ENCODE measurements around the gene EFCAB12. TPM values are rescaled to one million over a fixed set of nuclear protein-coding genes. Genes with fewer than 3 reads are reported as not detected.

EFCAB12 gene
- polyA plus RNA-seq, 2 of the 4 experiments (the other 2 are of a cell fraction): 0.62 to 1.1 TPM

- no peak for ATAC-seq
- H3K9me3 ChIP-seq: no peaks in the 10 kb centered on the region
- H3K4me2 ChIP-seq: no peak overlapping the region
- DNase-seq (ENCODE audit: low read depth in 1 of 2, low spot score in 1 of 2): no peak
- no peak for FAIRE-seq
- 92% methylated on average over 2 of the region's 2 CpGs for WGBS (ENCODE audit: missing lambda C conversion rate)
- TF ChIP-seq NPAS2 (CRISPR knock-in tag; IDR thresholded peaks at IDR 0.05; ENCODE audit: borderline replicate concordance) (no peak), EP300 (IDR thresholded peaks at IDR 0.05) (no peak), ZFP36 (IDR thresholded peaks at IDR 0.05; ENCODE audit: borderline replicate concordance, partially characterized antibody) (no peak), HOXB13 (CRISPR knock-in tag; IDR thresholded peaks at IDR 0.05; ENCODE audit: low read depth) (no peak), FOXS1 (CRISPR knock-in tag; IDR thresholded peaks at IDR 0.05) (no peak), SREBF2 (IDR thresholded peaks at IDR 0.05) (no peak), HOXB5 (CRISPR knock-in tag; IDR thresholded peaks at IDR 0.05) (no peak), EHMT2 (IDR thresholded peaks at IDR 0.05; ENCODE audit: low read depth) (no peak)
- TF ChIP-seq, protein P1, sequence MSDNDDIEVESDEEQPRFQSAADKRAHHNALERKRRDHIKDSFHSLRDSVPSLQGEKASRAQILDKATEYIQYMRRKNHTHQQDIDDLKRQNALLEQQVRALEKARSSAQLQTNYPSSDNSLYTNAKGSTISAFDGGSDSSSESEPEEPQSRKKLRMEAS (IDR thresholded peaks at IDR 0.05): no peak
- peaks cover 28% of the 10 kb centered on the region for H3K4me1 ChIP-seq
- H3K4me3 ChIP-seq: no peak overlapping the region
- ChIA-PET CTCF (interaction anchor here (0.9 to 3.7 kb wide), 14 partner anchors 10 to 195 kb away, joined by 3 to 48 read pairs (median 8); no protein-coding TSS in a partner anchor), POLR2A (no interaction called here)
- no peak overlapping the region for H3K27ac ChIP-seq
These were observed 46.1 kb downstream of the EFCAB12 start for GRCh38 chr3:129382366-129382765.

DNA sequence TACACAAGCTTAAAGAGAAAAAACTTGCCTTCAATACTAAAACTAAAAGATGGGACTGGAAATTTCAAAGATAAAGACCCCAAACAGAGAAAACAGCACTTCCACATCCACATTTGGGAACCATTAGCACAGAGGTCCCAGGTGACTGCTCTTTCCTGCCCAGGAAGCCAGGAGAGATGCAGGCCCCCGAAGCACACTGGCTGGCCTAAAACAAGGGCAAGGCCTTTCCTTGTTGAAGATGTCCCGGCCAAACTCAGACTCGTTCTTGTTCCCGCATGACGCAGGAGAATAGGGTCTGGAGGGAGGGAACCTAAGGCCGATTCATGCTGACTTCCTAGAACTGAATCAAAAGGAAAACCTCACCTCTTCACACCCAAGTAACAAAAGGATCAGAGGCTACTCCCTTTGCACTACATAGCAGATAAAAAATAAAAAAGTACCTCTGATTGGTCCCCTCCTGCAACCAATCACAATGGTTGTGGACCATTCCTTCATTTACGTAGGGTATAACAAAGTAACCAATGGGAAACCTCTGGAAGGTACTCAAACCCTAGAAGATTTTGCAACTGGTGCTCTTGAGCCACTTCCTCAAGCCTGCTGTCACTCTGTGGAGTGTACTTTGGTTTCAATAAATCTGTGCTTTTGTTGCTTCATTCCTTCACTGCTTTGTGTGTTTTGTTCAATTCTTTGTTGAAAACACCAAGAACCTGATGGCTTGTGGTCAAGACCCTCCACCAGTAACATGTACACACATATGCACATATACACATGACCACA, 48.7 kb downstream of the EFCAB12 start:
- ChIA-PET POLR2A (no interaction called here), CTCF (no interaction called here)
- Histone ChIP-seq H3K4me3 (no peak overlapping the region), H3K4me1 (peaks cover 14% of the 10 kb centered on the region; the same call in 2 of the 3 replicates), H3K27ac (no peak overlapping the region), H3K9me3 (no peaks in the 10 kb centered on the region), H3K4me2 (no peak overlapping the region)
- FAIRE-seq: no peak
- WGBS (ENCODE audit: missing lambda C conversion rate): 83% methylated on average over 7 of the region's 7 CpGs
- no peak for DNase-seq (ENCODE audit: low read depth in 1 of 2, low spot score in 1 of 2)
- ATAC-seq: no peak
- TF ChIP-seq ESRRA (IDR thresholded peaks at IDR 0.05; ENCODE audit: borderline replicate concordance, low read length) (no peak), TFCP2L1 (CRISPR knock-in tag; IDR thresholded peaks at IDR 0.05) (no peak), KDM5A (IDR thresholded peaks at IDR 0.05) (no peak), POLR2AphosphoS2 (conservative IDR thresholded peaks at IDR 0.05; ENCODE audit: low read length) (no peak), RARB (CRISPR knock-in tag; IDR thresholded peaks at IDR 0.05) (no peak), RFX5 (IDR thresholded peaks at IDR 0.05) (no peak), SREBF2 (IDR thresholded peaks at IDR 0.05) (no peak)
- TF ChIP-seq, protein P2, sequence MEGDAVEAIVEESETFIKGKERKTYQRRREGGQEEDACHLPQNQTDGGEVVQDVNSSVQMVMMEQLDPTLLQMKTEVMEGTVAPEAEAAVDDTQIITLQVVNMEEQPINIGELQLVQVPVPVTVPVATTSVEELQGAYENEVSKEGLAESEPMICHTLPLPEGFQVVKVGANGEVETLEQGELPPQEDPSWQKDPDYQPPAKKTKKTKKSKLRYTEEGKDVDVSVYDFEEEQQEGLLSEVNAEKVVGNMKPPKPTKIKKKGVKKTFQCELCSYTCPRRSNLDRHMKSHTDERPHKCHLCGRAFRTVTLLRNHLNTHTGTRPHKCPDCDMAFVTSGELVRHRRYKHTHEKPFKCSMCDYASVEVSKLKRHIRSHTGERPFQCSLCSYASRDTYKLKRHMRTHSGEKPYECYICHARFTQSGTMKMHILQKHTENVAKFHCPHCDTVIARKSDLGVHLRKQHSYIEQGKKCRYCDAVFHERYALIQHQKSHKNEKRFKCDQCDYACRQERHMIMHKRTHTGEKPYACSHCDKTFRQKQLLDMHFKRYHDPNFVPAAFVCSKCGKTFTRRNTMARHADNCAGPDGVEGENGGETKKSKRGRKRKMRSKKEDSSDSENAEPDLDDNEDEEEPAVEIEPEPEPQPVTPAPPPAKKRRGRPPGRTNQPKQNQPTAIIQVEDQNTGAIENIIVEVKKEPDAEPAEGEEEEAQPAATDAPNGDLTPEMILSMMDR (IDR thresholded peaks at IDR 0.05): no peak

- CTCF ChIA-PET: no interaction called here
- Histone ChIP-seq H3K4me3 (no peak overlapping the region), H3K9me3 (no peaks in the 10 kb centered on the region), H3K27ac (no peak overlapping the region), H3K4me1 (peaks cover 10% of the 10 kb centered on the region; the same call in 2 of the 3 replicates), H3K4me2 (no peak overlapping the region)
- ATAC-seq: no peak
- 91% methylated on average over 1 of the region's 1 CpG for WGBS (ENCODE audit: missing lambda C conversion rate)
- no peak for DNase-seq (ENCODE audit: low read depth in 1 of 2, low spot score in 1 of 2)
- no peak for TF ChIP-seq SREBF2 (IDR thresholded peaks at IDR 0.05)
- TF ChIP-seq JUN (IDR thresholded peaks at IDR 0.05): no peak
- no peak for TF ChIP-seq CHD2 (IDR thresholded peaks at IDR 0.05; ENCODE audit: low read length, partially characterized antibody)
- no peak for TF ChIP-seq MYC (IDR thresholded peaks at IDR 0.05; ENCODE audit: borderline replicate concordance, low read length)
- no peak for TF ChIP-seq HOXB5 (CRISPR knock-in tag; IDR thresholded peaks at IDR 0.05)
- TF ChIP-seq, protein P2 (IDR thresholded peaks at IDR 0.05): no peak
- no peak for TF ChIP-seq MAFK (IDR thresholded peaks at IDR 0.05; ENCODE audit: partially characterized antibody)
- TF ChIP-seq KDM1A (IDR thresholded peaks at IDR 0.05; ENCODE audit: low read depth): no peak
- no peak for TF ChIP-seq ZC3H11A (IDR thresholded peaks at IDR 0.05)
- no peak for TF ChIP-seq HOXB13 (CRISPR knock-in tag; IDR thresholded peaks at IDR 0.05; ENCODE audit: low read depth)
- no peak for TF ChIP-seq POLR2A (IDR thresholded peaks at IDR 0.05; ENCODE audit: low read length)
- no peak for TF ChIP-seq FOXS1 (CRISPR knock-in tag; IDR thresholded peaks at IDR 0.05)
- TF ChIP-seq PHF8 (IDR thresholded peaks at IDR 0.05; ENCODE audit: borderline replicate concordance, low read depth): no peak
- no peak for TF ChIP-seq RNF2 (IDR thresholded peaks at IDR 0.05; ENCODE audit: borderline replicate concordance, low read depth)
- TF ChIP-seq TFCP2L1 (CRISPR knock-in tag; IDR thresholded peaks at IDR 0.05): no peak
- no peak for TF ChIP-seq RCOR1 (IDR thresholded peaks at IDR 0.05; ENCODE audit: low read depth, low read length)
- TF ChIP-seq EHF (CRISPR knock-in tag; IDR thresholded peaks at IDR 0.05): no peak
- TF ChIP-seq ZNF302 (CRISPR knock-in tag; IDR thresholded peaks at IDR 0.05): no peak
- TF ChIP-seq, protein P3, sequence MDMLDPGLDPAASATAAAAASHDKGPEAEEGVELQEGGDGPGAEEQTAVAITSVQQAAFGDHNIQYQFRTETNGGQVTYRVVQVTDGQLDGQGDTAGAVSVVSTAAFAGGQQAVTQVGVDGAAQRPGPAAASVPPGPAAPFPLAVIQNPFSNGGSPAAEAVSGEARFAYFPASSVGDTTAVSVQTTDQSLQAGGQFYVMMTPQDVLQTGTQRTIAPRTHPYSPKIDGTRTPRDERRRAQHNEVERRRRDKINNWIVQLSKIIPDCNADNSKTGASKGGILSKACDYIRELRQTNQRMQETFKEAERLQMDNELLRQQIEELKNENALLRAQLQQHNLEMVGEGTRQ (IDR thresholded peaks at IDR 0.05): no peak
- POLR2A ChIA-PET: no interaction called here
- FAIRE-seq: no peak
These were observed 49.5 kb downstream of the EFCAB12 start for GRCh38 chr3:129378949-129379348.

Data from A549 (cell line).